ENCODE measurements around the gene DIRAS3. TPM values are rescaled to one million over a fixed set of nuclear protein-coding genes. Genes with fewer than 3 reads are reported as not detected.
A peak's percentile ranks its signal among the peaks of the same experiment; 100 is the strongest.

Gene DIRAS3
- total and polyA plus RNA-seq, 3 donors from 2014 or later = 0.39 to 13.8 (median 2.0) TPM

DNA sequence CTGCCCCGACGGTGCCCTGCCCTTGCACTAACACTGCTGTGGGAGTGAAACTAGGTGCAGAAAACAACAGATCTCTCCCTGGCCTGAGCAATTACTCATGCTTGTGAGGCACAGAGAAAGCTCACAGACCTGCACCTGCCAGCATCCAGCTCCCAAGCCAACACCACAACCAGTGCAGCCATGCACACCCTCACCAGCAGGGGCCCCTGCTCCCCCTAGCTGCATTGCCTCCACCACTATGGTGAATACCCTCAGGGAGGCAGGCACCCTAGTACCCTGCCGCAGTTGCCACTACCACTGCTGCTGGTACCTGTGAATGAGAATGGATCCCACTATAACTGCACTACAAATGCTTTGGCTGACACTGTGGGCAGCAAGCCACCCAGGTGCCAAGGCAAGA, 7.1 kb upstream of the DIRAS3 start:
- Histone ChIP-seq H3K4me3 (no peak overlapping the region), H3K9me3 (no peaks in the 10 kb centered on the region), H3K27me3 (no peaks in the 10 kb centered on the region), H3K4me1 (no peaks in the 10 kb centered on the region), H3K36me3 (ENCODE audit: low read depth, missing control alignments) (no peaks in the 10 kb centered on the region), H3K27ac (no peak overlapping the region)
- TF ChIP-seq POLR2A (IDR thresholded peaks at IDR 0.05) (no peak), CTCF (IDR thresholded peaks at IDR 0.05) (no peak)
- intact Hi-C loops (cut with DNase I; ENCODE audit: low total_unique reads) = no loop called here
- DNase-seq = no peak
- 94 to 100% methylated on average over 2 to 3 of the region's 3 CpGs for WGBS, 2 donors

- no peaks in the 10 kb centered on the region for H3K36me3 ChIP-seq (ENCODE audit: low read depth, missing control alignments)
- H3K4me1 ChIP-seq = no peaks in the 10 kb centered on the region
- no peak for DNase-seq
- no peak overlapping the region for H3K4me3 ChIP-seq
- WGBS, 2 donors = 86 to 97% methylated on average over 3 of the region's 3 CpGs
- H3K27ac ChIP-seq = no peak overlapping the region
- no peaks in the 10 kb centered on the region for H3K27me3 ChIP-seq
- intact Hi-C loops (cut with DNase I; ENCODE audit: low total_unique reads) = no loop called here
- no peaks in the 10 kb centered on the region for H3K9me3 ChIP-seq
- TF ChIP-seq CTCF (IDR thresholded peaks at IDR 0.05) = no peak
These were observed 6.6 kb upstream of the DIRAS3 start for GRCh38 chr1:68057050-68057449.

DNA sequence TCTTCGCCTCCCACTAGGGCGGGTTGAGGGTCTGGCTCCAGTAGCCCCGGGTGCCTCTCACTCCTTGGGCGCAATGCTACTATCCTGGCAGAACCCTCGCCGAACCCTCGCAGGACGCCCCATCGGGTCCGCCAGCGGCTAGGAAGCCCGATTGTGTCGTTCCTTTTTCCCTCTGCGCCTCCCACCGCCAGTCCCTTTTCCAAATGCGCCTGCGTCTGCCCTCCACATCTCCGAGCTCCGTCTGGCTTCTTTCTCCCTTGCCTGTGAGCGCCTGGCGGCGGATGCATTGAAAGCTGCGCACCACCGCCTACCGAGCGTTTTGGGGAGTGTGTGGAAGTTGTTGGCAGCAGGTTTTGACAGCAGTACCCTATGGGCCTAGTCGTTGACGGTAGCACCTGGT, 1.0 kb upstream of the DIRAS3 start:
- Histone ChIP-seq H3K36me3 (ENCODE audit: low read depth, missing control alignments) (no peaks in the 10 kb centered on the region), H3K4me3 (peak overlapping the region in 1 of 2 donors; percentile 14), H3K9me3 (no peaks in the 10 kb centered on the region), H3K27me3 (no peaks in the 10 kb centered on the region), H3K27ac (no peak overlapping the region), H3K4me1 (no peaks in the 10 kb centered on the region)
- intact Hi-C loops (cut with DNase I; ENCODE audit: low total_unique reads) = no loop called here
- 46 to 56% methylated on average over 28 of the region's 28 CpGs for WGBS, 2 donors
- peak; percentile 52 for DNase-seq
- TF ChIP-seq CTCF (IDR thresholded peaks at IDR 0.05) (peak in 1 of 3 experiments; percentile 12), POLR2A (IDR thresholded peaks at IDR 0.05) (no peak)

DNA sequence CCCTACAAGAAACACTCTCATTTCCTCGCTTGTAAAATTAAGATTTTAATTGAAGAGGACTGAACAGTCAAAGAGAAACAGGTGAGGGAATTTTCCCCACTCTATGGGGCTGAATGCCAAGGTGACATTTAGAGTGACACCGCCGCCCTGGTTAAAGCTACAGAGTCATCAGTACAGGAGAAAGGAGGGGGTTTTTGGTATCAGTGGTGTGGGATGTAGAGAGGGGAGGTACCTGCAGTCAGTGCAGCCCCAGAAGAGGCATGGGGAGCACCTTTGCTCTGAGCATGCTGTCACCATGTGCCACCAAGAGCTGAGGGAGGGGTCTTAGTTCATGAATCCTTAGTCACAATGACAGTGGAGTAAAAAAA, 2.8 kb downstream of the DIRAS3 start:
- TF ChIP-seq CTCF (IDR thresholded peaks at IDR 0.05) = no peak
- no peak for TF ChIP-seq POLR2A (IDR thresholded peaks at IDR 0.05)
- Histone ChIP-seq H3K27ac (no peak overlapping the region), H3K9me3 (no peaks in the 10 kb centered on the region), H3K4me1 (no peaks in the 10 kb centered on the region), H3K27me3 (no peaks in the 10 kb centered on the region), H3K4me3 (no peak overlapping the region), H3K36me3 (ENCODE audit: low read depth, missing control alignments) (no peaks in the 10 kb centered on the region)
- intact Hi-C loops (cut with DNase I; ENCODE audit: low total_unique reads) = no loop called here
- 69 to 78% methylated on average over 3 of the region's 3 CpGs for WGBS, 2 donors
- no peak for DNase-seq

GRCh38 chr1:68046885-68047658, 3.4 kb downstream of the DIRAS3 start:
- Histone ChIP-seq H3K27me3 (no peaks in the 10 kb centered on the region), H3K9me3 (no peaks in the 10 kb centered on the region), H3K4me1 (no peaks in the 10 kb centered on the region), H3K4me3 (no peak overlapping the region), H3K27ac (no peak overlapping the region), H3K36me3 (ENCODE audit: low read depth, missing control alignments) (no peaks in the 10 kb centered on the region)
- TF ChIP-seq CTCF (IDR thresholded peaks at IDR 0.05) (no peak), POLR2A (IDR thresholded peaks at IDR 0.05) (no peak)
- intact Hi-C loops (cut with DNase I; ENCODE audit: low total_unique reads) = no loop called here
- DNase-seq = no peak
- WGBS, 2 donors = 66 to 76% methylated on average over 34 of the region's 34 CpGs

Data from testis (tissue), 3 donors.